COLO829 (cell line): Measurements from ENCODE around the gene PPBP.

Experiments
- DNase-seq: peaks from one replicate; pipeline ENCODE4 v3.0.0; 2012; ENCODE audit warnings: low spot score

PPBP gene, protein sequence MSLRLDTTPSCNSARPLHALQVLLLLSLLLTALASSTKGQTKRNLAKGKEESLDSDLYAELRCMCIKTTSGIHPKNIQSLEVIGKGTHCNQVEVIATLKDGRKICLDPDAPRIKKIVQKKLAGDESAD

GRCh38 chr4:73988061-73988460, at the start of gene PPBP:
PPBP (minus strand) TSS chr4:73988190; CDS start chr4:73988103, 87 bp downstream.
- DNase-seq, result no peak

- no peak for DNase-seq
Observed at GRCh38 chr4:74037076-74037955, 49.3 kb upstream of the PPBP start.

DNA sequence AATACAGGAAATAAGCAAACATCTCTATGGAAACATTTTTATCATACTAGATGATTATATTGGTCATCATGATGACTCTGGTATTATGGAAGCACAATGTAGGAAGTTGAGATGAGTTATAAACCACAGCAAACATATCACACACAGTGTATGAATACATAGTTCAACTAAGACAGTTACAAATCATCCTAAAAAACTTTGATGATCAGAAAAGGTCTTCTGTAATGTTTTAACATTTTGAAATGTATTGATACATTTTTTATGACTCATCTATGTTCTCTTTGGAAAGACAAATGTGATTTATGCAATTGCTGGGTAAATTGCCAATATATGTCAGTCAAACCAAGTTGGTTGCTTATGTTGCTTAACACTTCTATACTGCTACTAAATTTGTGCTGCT, 45.7 kb upstream of the PPBP start:
- DNase-seq, result no peak

GRCh38 chr4:74032064-74032463, 44.1 kb upstream of the PPBP start:
- peak; percentile 35 for DNase-seq

- no peak for DNase-seq
Observed at GRCh38 chr4:74031576-74031975, 43.6 kb upstream of the PPBP start.

DNA sequence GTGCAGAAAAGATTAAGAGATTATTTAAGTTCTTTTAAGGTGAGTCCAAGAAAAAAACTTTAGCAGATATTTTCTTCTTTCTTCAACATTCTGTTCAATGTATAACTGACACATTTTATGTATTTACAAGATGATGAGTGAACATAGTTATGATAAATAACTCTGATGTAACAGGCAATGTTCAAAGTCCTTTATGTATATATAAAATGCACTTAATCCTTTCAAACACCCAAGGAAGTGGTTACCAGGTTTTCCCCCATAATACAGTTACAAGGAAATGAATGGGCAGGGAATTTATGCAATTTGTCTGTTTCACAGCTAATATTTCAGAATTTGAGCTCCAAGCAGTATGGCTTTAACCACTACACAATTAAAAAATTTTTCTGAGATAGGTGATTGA, 42.3 kb upstream of the PPBP start:
- no peak for DNase-seq

DNA sequence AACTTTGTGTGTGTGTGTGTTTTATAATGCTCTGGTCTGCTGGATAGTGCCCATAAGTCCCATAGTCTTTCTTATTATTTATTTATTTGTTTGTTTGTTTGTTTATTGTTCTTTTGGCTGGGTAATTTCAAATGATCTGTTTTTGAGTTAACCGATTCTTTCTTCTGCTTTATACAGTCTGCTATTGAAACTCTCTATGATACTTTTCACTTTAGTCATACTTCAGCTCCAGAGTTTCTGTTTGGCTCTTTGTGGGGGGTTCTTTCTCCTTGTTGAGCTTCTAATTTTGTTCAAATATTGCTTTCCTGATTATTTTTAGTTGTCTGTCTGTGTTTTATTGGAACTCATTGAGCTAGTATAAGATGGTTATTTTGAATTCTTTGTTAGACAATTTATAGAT, 40.5 kb upstream of the PPBP start:
- no peak for DNase-seq

GRCh38 chr4:74023709-74024108, 35.7 kb upstream of the PPBP start:
- DNase-seq, result no peak

DNA sequence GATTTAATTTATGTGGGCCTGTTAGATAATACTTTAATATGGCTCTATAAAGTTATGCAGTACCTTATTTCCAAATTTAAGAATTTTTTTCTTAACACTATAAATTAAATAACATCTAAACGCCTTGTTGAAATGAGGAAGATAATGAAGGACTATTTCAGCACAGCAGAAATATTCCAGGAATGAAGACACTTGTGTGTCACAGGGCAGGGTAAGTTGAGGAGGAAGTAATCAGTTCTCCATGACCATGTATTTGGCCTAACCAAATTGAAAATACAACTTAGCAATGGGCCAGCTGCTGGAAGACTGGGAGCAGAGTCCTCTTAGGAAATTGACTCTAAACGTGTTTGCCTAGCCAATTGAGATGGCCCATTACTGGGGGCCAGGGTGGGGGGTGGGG, 33.6 kb upstream of the PPBP start:
- no peak for DNase-seq

DNA sequence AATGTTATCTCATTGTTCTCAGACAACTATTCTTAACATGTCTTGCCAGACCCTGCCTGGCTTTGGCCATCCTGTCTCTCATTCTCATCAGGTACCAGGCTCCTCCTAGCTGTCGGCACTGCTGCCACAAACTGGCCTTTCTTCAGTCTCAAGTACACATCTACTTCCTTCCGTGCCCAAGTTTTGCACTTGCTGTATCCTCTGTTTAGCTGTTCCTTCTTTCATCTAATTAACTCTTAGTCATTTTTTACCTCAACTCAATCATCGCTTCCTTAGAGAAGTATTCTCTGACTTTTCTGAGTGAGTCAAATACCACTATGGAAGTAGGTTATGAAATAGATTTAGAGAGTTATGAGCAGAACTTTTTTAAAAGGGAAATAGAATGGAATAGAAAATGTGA, 30.8 kb upstream of the PPBP start:
- DNase-seq, result no peak

DNA sequence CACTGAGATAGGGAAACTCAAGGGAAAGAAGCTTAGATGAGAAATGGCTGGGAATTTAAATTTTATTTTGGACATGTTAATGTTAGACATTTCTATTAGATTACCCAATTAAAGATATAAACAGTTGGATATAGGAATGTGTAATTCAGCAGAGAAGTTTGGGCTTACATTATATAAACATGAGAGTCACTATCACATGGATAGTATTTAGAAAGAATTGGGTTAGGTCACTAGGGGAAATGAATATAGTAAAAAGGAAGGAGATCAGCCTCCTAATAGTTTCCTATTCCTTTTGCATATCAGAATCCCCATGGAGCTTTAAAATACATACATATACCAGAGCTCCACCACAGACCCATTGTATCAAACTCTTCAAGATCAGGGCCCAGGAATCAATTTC, 30.1 kb upstream of the PPBP start:
- no peak for DNase-seq

GRCh38 chr4:74016068-74016467, 28.1 kb upstream of the PPBP start:
- DNase-seq, result peak; percentile 36

DNA sequence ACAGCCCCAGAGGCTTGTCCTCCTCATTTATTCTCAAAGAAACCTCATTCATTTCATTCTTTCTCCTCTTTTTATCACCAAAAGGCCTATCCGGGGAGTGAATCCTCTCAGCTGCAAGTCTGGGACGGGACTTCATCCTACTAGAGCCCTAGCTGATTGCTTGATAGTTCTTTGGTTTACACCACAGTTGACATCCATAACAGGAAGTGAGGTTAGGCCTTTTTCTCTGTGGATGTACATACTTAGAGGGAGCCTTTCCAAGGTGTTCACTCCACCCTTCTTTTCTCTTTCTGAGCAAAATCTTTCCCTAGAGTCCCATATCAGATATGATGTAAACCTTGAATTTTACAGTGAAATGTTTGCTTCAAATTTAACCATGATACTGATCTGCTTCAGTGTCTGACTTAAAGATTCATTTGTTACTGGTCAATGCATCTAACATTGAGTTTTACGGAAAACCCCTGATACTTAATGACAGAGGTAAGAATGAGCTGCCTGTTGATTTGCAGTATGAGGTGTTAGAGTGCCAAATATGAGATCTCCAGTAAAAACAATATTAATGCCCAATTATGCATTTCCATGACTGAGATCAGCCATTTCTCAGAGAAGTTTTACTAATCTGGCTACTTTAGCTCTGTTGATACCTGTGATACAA, 27.3 kb upstream of the PPBP start:
- DNase-seq, result no peak

- no peak for DNase-seq
Observed at GRCh38 chr4:74014332-74014731, 26.3 kb upstream of the PPBP start.

DNA sequence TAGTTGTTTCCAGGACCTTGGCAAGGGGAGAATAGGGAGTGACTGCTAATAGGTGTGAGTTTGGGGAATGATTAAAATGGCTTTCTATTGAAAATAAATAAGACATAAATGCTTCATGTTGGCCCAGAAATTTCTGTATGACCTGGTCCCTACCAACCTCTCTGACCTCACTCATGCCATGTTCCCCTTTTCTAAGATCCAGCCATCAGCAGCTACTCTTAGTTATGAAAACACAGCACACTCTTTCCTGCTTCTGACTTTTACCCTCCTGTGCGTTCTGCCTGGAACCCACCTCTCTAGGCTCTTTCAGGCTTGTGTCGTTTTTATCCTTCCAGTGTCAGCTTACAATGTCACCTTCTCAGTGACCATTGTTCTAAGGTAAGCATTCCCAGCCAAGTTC, 25.3 kb upstream of the PPBP start:
- no peak for DNase-seq

DNA sequence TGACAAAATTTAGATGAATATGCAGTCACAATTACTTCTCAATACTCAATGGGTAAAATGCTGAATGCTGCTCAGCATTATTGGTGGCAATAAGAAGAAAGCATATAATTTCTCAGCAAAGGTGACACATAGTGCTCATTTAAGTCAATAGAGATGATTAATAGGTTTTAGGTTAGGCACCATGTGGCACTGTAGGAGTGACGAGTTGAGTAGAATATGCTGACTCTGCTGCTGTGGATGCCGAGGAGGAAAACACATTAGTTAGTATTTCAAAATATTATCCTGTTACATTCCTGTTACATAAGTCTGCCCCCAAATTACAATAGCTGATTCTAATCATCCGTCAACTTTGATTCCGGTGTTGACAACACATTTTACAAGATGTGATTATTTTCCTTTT, 24.1 kb upstream of the PPBP start:
- DNase-seq, result no peak

- DNase-seq, result no peak
Observed at GRCh38 chr4:74009307-74009706, 21.3 kb upstream of the PPBP start.

DNA sequence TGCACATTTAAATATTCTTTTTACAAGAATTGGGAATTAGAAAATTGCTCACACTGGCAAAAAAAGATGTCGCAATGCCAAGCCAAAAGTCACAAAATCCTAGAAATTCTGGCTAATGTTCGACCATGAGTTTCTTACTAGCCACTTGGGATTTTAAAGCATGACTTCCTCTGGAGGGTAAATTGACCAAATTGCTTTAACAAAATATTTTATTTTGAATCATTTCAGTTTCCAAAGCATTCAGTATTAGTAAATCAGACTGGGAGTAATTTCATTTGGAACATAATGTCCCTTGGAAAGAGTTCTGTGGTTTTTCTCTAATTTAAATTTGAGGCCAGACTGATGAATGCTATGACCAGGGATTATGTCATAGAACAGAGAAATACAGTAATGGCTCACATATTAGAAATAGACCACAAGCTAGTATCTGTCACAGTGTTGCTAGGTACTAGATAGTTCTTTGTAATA, 18.1 kb upstream of the PPBP start:
- DNase-seq, result peak; percentile 21

DNA sequence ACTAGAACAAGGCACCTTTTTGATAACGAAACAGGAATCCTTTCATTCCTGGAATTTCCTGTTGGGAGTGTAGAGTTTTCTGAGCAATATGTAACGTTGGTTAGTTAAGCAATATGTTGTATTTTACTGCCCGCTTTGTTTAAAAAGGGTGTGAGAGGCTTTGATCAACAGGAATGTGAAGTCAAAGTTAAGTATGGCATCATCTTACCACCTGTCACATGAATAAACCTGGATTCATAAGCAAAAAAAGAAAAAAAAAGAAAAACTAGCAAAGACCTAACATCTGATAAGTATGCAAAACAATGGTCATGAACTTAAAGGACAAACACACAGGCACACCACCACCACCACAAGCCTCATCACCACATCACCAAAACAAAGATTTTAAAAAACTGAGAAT, 17.5 kb upstream of the PPBP start:
- no peak for DNase-seq

- DNase-seq, result no peak
Observed at GRCh38 chr4:74004668-74005067, 16.7 kb upstream of the PPBP start.

DNA sequence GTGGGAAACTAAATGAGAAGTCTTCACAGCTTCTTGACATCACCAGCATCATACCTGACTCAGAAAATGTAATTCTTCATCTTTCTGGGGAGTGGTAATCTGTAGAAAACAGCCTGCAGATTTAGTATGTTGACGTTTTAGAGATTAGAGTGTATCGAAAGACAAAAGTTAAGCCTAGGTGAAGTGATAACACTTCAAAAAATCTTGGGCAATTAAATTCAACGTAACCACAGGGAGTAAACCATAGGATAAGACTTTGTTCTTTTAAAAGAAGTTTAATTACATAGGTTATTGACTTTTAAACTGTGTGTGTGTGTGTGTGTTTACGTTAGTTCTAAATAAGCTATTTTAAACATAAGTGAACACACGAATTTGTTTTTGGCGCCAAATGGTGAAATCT, 12.3 kb upstream of the PPBP start:
- DNase-seq, result no peak

DNA sequence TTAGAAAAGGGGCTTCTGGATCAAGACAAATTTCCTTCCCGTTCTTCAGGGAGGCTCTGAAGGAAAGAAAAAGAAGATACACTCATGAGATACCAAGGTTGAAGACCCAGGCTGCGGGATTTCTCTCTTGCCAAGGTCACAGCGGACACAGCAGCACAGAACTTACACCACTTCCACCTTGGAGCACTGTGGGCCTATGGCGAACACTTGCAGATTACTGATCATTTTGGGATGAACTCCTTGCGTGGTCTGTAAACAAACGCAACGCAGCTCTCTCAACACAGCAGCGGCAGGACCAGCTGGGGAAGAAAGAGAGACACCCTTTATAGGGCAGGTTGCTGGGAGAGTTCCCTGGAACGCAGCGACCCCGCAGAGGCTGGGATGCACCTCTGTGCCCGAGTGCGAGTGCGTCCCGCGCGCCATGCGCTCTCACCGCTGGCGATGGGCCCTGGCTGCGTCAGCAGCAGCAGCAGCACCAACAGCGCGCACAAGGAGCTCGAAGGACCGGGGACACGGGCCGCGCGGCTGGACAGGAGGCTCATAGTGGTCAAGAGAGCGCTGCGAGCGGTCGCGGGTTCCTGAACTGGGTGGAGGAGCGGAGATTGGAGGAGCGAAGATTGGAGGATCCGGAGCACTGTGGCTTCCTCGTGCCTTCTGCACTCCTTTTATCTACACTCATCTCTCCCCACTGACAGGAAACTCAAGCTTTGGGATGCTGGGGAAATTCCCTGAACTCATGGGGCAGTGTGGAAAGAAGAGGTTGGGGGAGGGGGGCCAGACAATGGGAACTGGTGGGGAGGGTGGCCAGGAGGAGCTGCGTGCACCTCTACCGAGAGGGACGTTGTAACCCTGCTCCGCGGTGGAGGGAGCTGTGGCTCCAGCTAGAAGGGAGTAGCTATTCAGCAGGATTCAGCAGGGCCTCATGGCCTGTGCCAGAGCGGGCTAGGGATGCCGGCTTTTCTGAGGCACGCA, 10.3 kb upstream of the PPBP start, which contains the start of gene CXCL5:
Gene CXCL5, minus strand, starts transcription at position 638 of the 972 bp plus-strand sequence. Its CDS starts 96 bp downstream, at position 542.
- no peak for DNase-seq
